ENCODE results near the gene NPAS2. TPM values are rescaled to one million over a fixed set of nuclear protein-coding genes. Genes with fewer than 3 reads are reported as not detected.

NPAS2 gene
- 10 to 100 TPM in 2 of 3 donors, 1 to 10 TPM in 1; 6.2 to 42.3 (median 22.5) TPM for total RNA-seq

- Histone ChIP-seq H3K27me3 (no peaks in the 10 kb centered on the region), H3K4me3 (peak within 1 kb of the TSS; percentile 74 to 94 (median 82)), H3K4me1 (no peaks in the 10 kb centered on the region), H3K36me3 (no peaks in the 10 kb centered on the region), H3K27ac (peak within 1 kb of the TSS; percentile 93 to 95), H3K9me3 (no peaks in the 10 kb centered on the region)
- TF ChIP-seq POLR2AphosphoS5 (IDR thresholded peaks at IDR 0.05), result no peak
- no peak for TF ChIP-seq POLR2A (IDR thresholded peaks at IDR 0.05)
- no peak for TF ChIP-seq CTCF (IDR thresholded peaks at IDR 0.05)
- DNase-seq (ENCODE audit: low spot score in 2 of 2), result peak in 1 of 2 donors; percentile 30
- intact Hi-C loops (cut with DNase I; ENCODE audit: low total_unique reads), result no loop called here
These were observed at the start of gene NPAS2 for GRCh38 chr2:100819370-100820272. NPAS2 (plus strand) TSS chr2:100820139; CDS start chr2:100904755, 84,616 bp downstream.

DNA sequence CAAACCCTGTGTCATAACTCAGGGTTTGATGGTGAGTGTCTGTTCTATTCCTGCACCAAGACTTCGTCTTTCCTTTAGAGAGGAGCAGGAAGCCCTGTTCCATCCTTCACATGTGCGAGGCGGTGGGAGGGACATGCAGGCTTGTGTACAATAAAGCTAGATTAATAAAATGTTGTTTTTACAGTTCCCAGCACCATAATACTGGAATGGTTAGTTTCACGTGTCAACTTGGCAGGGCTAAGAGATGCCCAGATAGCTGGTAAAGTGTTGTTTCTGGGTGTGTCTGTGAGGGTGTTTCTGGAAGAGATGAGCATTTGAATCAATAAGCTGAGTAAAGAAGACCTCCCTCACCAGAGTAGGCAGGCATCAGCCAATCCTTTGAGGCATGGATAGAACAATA is 48.8 kb upstream of the NPAS2 start:
- Histone ChIP-seq H3K4me1 (no peaks in the 10 kb centered on the region), H3K4me3 (no peak overlapping the region), H3K36me3 (no peaks in the 10 kb centered on the region), H3K27ac (no peak overlapping the region), H3K9me3 (no peaks in the 10 kb centered on the region), H3K27me3 (no peaks in the 10 kb centered on the region)
- intact Hi-C loops (cut with DNase I; ENCODE audit: low total_unique reads), result no loop called here
- TF ChIP-seq CTCF (IDR thresholded peaks at IDR 0.05) (no peak), POLR2AphosphoS5 (IDR thresholded peaks at IDR 0.05) (no peak), POLR2A (IDR thresholded peaks at IDR 0.05) (no peak)
- no peak for DNase-seq (ENCODE audit: low spot score in 2 of 2)

- intact Hi-C loops (cut with DNase I; ENCODE audit: low total_unique reads), result no loop called here
- Histone ChIP-seq H3K4me1 (no peaks in the 10 kb centered on the region), H3K9me3 (no peaks in the 10 kb centered on the region), H3K27ac (no peak overlapping the region), H3K36me3 (no peaks in the 10 kb centered on the region), H3K4me3 (no peak overlapping the region), H3K27me3 (no peaks in the 10 kb centered on the region)
- no peak for TF ChIP-seq CTCF (IDR thresholded peaks at IDR 0.05)
- no peak for TF ChIP-seq POLR2AphosphoS5 (IDR thresholded peaks at IDR 0.05)
- TF ChIP-seq POLR2A (IDR thresholded peaks at IDR 0.05), result no peak
- DNase-seq (ENCODE audit: low spot score in 2 of 2), result no peak
These were observed 46.4 kb upstream of the NPAS2 start for GRCh38 chr2:100773538-100773937.

DNA sequence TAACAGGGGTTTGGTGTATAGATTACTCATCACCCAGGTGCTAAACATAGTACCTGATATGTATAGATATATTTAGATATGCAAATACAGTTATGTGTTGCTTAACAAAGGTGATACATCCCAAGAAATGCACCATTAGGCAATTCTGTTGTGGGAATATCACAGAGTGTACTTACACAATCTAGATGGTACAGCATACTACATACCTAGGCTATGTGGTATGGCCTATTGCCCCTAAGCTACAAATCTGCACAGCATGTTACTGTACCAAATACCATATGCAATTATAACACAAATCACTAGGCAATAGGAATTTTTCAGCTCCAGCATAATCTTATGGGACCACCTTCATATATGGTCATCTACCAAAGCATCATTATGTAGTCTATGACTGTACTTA is 43.5 kb upstream of the NPAS2 start:
- Histone ChIP-seq H3K27me3 (no peaks in the 10 kb centered on the region), H3K4me3 (no peak overlapping the region), H3K36me3 (no peaks in the 10 kb centered on the region), H3K27ac (no peak overlapping the region), H3K9me3 (no peaks in the 10 kb centered on the region), H3K4me1 (peaks cover 0 to 4% of the 10 kb centered on the region in 2 donors)
- no peak for TF ChIP-seq POLR2AphosphoS5 (IDR thresholded peaks at IDR 0.05)
- no peak for TF ChIP-seq CTCF (IDR thresholded peaks at IDR 0.05)
- no peak for TF ChIP-seq POLR2A (IDR thresholded peaks at IDR 0.05)
- no peak for DNase-seq (ENCODE audit: low spot score in 2 of 2)
- intact Hi-C loops (cut with DNase I; ENCODE audit: low total_unique reads), result no loop called here

Data from breast epithelium (tissue), 4 donors.